GM19238 (cell line): ENCODE data around the gene IKZF4.
"Not testable (repeated sequence)": the region's sequence is repeated elsewhere in the genome, so short reads cannot be mapped to it uniquely, and the experiment has no call there.

Experiments
- DNase-seq: peaks from one replicate; pipeline ENCODE4 v3.0.0; 2011; ENCODE audit warnings: low spot score; ENCODE audit not compliant: insufficient read length

The IKZF4 gene

GRCh38 chr12:56040151-56040550, 19.3 kb downstream of the IKZF4 start:
- DNase-seq = no peak

- no peak for DNase-seq
Measured at GRCh38 chr12:56040963-56041551, 20.2 kb downstream of the IKZF4 start.

GRCh38 chr12:56041552-56042429, 20.9 kb downstream of the IKZF4 start, which contains the start of gene RPS26:
TSS of gene RPS26 (plus strand) at chr12:56041918. CDS start at chr12:56042167, 249 bp downstream.
- peak; percentile 69 for DNase-seq

GRCh38 chr12:56042430-56042813, 21.6 kb downstream of the IKZF4 start:
- DNase-seq = not testable (repeated sequence)

- no peak for DNase-seq
Measured at GRCh38 chr12:56042843-56043242, 22.0 kb downstream of the IKZF4 start.

- no peak for DNase-seq
Measured at GRCh38 chr12:56046027-56046780, 25.4 kb downstream of the IKZF4 start.

- DNase-seq = no peak
Measured at GRCh38 chr12:56053407-56053893, 32.6 kb downstream of the IKZF4 start.

GRCh38 chr12:56059964-56060363, 39.1 kb downstream of the IKZF4 start:
- DNase-seq = not testable (repeated sequence)

GRCh38 chr12:56061982-56062381, 41.1 kb downstream of the IKZF4 start:
- no peak for DNase-seq

GRCh38 chr12:56062996-56063395, 42.2 kb downstream of the IKZF4 start:
- DNase-seq = no peak

- DNase-seq = no peak
Measured at GRCh38 chr12:56071648-56072047, 50.8 kb downstream of the IKZF4 start.

- DNase-seq = no peak
Measured at GRCh38 chr12:56074396-56074795, 53.6 kb downstream of the IKZF4 start.

GRCh38 chr12:56077966-56078365, 57.1 kb downstream of the IKZF4 start:
- not testable (repeated sequence) for DNase-seq

- DNase-seq = no peak
Measured at GRCh38 chr12:56078427-56078826, 57.6 kb downstream of the IKZF4 start.

- peak; percentile 68 for DNase-seq
Measured at GRCh38 chr12:56078931-56079722, 58.3 kb downstream of the IKZF4 start.

GRCh38 chr12:56079723-56080555, 59.1 kb downstream of the IKZF4 start, which contains the start of gene ERBB3:
TSS of gene ERBB3 (plus strand) at chr12:56080165. CDS start at chr12:56080301, 136 bp downstream.
- DNase-seq = peak; percentile 33

- no peak for DNase-seq
Measured at GRCh38 chr12:56080556-56081138, 59.8 kb downstream of the IKZF4 start.

GRCh38 chr12:56081393-56082347, 60.8 kb downstream of the IKZF4 start:
- no peak for DNase-seq
